ENCODE measurements around the gene CNTF. TPM values are rescaled to one million over a fixed set of nuclear protein-coding genes. Genes with fewer than 3 reads are reported as not detected.
"Not testable (repeated sequence)": the region's sequence is repeated elsewhere in the genome, so short reads cannot be mapped to it uniquely, and the experiment has no call there.

The CNTF gene
- 1 to 10 TPM in 1 of 3 donors, under 1 TPM in 2; 0.59 to 1.6 (median 0.66) TPM for total RNA-seq

GRCh38 chr11:58622344-58622743 lies at the start of gene CNTF:
TSS of gene CNTF (plus strand) at chr11:58622665. CDS start at chr11:58622753, 88 bp downstream.
- H3K9me3 ChIP-seq, result no peaks in the 10 kb centered on the region
- TF ChIP-seq CTCF (IDR thresholded peaks at IDR 0.05) (no peak), POLR2A (IDR thresholded peaks at IDR 0.05) (no peak), POLR2AphosphoS5 (IDR thresholded peaks at IDR 0.05) (no peak)
- no peak for DNase-seq (ENCODE audit: low spot score in 2 of 2)
- intact Hi-C loops (cut with DNase I; ENCODE audit: low total_unique reads), result no loop called here
- H3K27me3 ChIP-seq, result no peaks in the 10 kb centered on the region
- no peak within 1 kb of the TSS for H3K27ac ChIP-seq
- no peaks in the 10 kb centered on the region for H3K4me1 ChIP-seq
- H3K36me3 ChIP-seq, result no peaks in the 10 kb centered on the region
- H3K4me3 ChIP-seq, result no peak within 1 kb of the TSS

- DNase-seq (ENCODE audit: low spot score in 2 of 2); intact Hi-C loops (cut with DNase I; ENCODE audit: low total_unique reads); H3K36me3 ChIP-seq; H3K27me3 ChIP-seq; H3K4me3 ChIP-seq; H3K9me3 ChIP-seq: not testable (repeated sequence)
- Histone ChIP-seq H3K4me1 (peaks cover 0 to 22% of the 10 kb centered on the region in 2 donors), H3K27ac (peak overlapping the region; percentile 64 to 98)
These were observed 49.6 kb upstream of the CNTF start for GRCh38 chr11:58572906-58573305.

GRCh38 chr11:58573451-58574104 lies 48.9 kb upstream of the CNTF start:
- Histone ChIP-seq H3K27ac (peak overlapping the region; percentile 88 to 98), H3K36me3 (no peaks in the 10 kb centered on the region), H3K27me3 (no peaks in the 10 kb centered on the region), H3K4me1 (peaks cover 0 to 22% of the 10 kb centered on the region in 2 donors), H3K9me3 (no peaks in the 10 kb centered on the region), H3K4me3 (peak overlapping the region in 2 of 3 donors; percentile 21 to 44)
- TF ChIP-seq POLR2AphosphoS5 (IDR thresholded peaks at IDR 0.05) (no peak), CTCF (IDR thresholded peaks at IDR 0.05) (no peak)
- intact Hi-C loops (cut with DNase I; ENCODE audit: low total_unique reads), result no loop called here
- no peak for DNase-seq (ENCODE audit: low spot score in 2 of 2)

- Histone ChIP-seq H3K36me3 (no peaks in the 10 kb centered on the region), H3K4me1 (peaks cover 0 to 22% of the 10 kb centered on the region in 2 donors), H3K4me3 (peak overlapping the region in 2 of 3 donors; percentile 17 to 33), H3K9me3 (no peaks in the 10 kb centered on the region), H3K27ac (peak overlapping the region; percentile 88 to 98), H3K27me3 (no peaks in the 10 kb centered on the region)
- no peak for DNase-seq (ENCODE audit: low spot score in 2 of 2)
- TF ChIP-seq POLR2AphosphoS5 (IDR thresholded peaks at IDR 0.05) (no peak), CTCF (IDR thresholded peaks at IDR 0.05) (no peak), POLR2A (IDR thresholded peaks at IDR 0.05) (no peak)
- intact Hi-C loops (cut with DNase I; ENCODE audit: low total_unique reads), result loop anchor here (5.0 kb wide), 1 partner anchor 997 kb away; no protein-coding TSS in a partner anchor
These were observed 47.6 kb upstream of the CNTF start for GRCh38 chr11:58574881-58575280.

- H3K4me1 ChIP-seq, result peaks cover 0 to 26% of the 10 kb centered on the region in 2 donors
- peak in 1 of 3 donors; percentile 42 for TF ChIP-seq POLR2AphosphoS5 (IDR thresholded peaks at IDR 0.05)
- TF ChIP-seq CTCF (IDR thresholded peaks at IDR 0.05), result no peak
- H3K27me3 ChIP-seq, result no peaks in the 10 kb centered on the region
- H3K9me3 ChIP-seq, result no peaks in the 10 kb centered on the region
- peak in 1 of 2 donors; percentile 37 for DNase-seq (ENCODE audit: low spot score in 2 of 2)
- peak within 1 kb of the TSS; percentile 88 to 98 for H3K27ac ChIP-seq
- peak within 1 kb of the TSS in 2 of 3 donors; percentile 17 to 33 for H3K4me3 ChIP-seq
- no peaks in the 10 kb centered on the region for H3K36me3 ChIP-seq
- intact Hi-C loops (cut with DNase I; ENCODE audit: low total_unique reads), result loop anchor here (5.0 kb wide), 1 partner anchor 997 kb away; no protein-coding TSS in a partner anchor
These were observed 47.0 kb upstream of the CNTF start, which contains the start of gene LPXN for GRCh38 chr11:58575377-58576020. TSS of gene LPXN (minus strand) at chr11:58575856. CDS start at chr11:58575772, 84 bp downstream.
